Ammon's horn (tissue), 1 donor: ENCODE data around the gene CDK18.

Experiments used
- DNase-seq: peaks from one replicate; pipeline ENCODE4 v3.0.0-alpha.2; 2016; ENCODE audit warnings: low spot score

Gene CDK18

GRCh38 chr1:205505076-205505729, 734 bp downstream of the CDK18 start:
- no peak for DNase-seq

- no peak for DNase-seq
These were observed 1.3 kb downstream of the CDK18 start for GRCh38 chr1:205505791-205506190.

- no peak for DNase-seq
These were observed 2.1 kb downstream of the CDK18 start for GRCh38 chr1:205506409-205507200.

GRCh38 chr1:205508227-205508714, 3.8 kb downstream of the CDK18 start:
- DNase-seq = no peak

DNA sequence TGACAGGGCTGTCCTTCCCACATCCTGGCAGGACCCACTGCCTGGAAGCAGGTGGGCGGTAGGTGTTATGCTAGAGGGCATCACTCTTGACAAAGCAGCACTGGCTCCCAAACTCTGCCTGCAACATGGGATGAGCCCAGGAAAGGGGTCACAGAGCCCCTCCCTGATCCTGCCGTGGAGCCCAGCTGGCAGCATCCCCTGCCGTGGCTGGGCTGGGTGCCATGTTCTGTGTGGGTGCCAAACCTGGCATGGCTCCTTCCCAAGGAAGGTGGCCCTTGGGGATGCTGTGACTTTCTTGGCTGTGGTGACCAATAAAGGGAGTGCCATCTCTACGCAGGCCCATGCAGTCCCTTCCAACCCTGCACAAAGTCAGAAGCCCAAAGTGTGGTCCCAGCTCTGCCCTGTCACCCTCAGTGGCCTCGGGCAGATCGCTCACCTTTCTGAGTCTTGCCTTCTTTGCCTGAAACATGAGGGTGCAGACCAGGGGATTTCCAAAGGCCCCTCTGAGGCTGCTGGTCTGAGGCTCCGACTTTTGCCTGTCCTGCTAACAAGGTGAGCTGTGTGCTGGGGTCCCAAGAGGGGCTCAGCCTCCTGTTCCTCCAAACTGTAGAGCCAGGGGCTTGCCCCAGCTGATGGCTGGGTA, 6.0 kb downstream of the CDK18 start:
- DNase-seq = no peak

GRCh38 chr1:205510951-205511330, 6.5 kb downstream of the CDK18 start:
- no peak for DNase-seq

DNA sequence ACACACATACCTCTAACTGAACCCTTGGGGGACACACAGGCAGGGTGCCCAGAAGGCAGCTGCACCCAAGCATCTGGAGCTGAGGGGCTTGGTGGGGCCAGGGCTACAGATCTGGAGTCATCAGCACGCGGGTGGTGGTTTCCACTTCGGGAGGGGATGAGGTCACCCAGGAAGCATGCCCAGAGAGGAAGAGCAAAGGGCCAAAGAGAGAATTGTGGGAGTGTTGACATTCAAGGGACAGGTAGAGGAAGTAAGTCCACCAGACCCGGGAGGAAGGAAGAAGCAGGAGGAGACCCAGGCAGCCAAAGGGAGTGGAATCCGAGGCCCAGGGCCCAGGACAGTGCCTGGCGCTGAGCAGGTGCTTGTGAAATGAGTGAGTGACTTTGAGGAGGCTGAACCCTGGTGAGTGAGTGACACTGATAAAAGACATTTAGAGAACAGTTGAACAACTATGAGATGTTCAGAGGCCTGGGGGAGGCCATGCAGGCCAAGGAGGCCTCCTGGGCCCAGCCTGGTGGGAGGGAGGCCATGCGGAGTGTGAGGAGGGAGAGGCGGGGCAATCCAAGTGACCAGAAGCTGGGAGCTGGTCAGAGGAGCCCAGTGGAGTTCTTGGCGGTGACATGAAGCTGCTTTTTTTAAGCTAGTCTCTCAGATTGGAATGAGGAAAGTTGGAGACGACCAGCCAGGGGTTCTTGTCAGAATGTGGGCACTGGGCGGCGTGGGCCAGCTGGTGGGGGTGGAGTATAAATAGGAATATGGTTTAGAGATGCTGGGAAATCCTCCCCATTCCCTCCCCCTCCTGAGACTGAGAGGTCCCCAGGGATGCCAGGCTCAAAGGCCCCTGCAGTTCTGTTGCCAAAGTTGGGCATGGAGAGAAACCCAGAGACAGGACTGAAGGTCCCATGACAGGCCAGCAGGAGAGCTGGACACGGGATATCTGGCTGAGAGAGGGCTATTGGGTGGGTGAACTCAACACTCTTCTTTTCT, 7.9 kb downstream of the CDK18 start:
- no peak for DNase-seq

DNA sequence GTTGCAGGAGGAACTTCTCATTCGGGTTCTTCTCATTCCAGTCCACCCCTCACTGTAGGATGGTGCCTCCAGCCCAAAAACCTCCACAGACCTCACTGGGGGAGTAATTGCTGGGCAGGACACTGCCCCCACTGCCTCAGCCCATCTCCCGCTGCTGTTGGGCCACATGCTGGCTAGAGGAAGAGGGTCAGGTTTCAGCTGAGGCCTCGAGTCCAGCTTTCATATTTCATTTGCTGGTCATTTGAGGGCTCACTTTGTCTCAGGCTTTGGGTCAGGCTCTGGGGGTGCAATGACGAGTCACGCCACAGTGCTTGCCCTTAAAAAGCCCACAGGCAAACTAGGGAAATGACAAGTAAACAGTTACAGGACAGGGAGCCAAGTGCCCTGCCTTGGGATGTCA, 9.3 kb downstream of the CDK18 start:
- DNase-seq = no peak

GRCh38 chr1:205514211-205515142, 10.0 kb downstream of the CDK18 start:
- no peak for DNase-seq

DNA sequence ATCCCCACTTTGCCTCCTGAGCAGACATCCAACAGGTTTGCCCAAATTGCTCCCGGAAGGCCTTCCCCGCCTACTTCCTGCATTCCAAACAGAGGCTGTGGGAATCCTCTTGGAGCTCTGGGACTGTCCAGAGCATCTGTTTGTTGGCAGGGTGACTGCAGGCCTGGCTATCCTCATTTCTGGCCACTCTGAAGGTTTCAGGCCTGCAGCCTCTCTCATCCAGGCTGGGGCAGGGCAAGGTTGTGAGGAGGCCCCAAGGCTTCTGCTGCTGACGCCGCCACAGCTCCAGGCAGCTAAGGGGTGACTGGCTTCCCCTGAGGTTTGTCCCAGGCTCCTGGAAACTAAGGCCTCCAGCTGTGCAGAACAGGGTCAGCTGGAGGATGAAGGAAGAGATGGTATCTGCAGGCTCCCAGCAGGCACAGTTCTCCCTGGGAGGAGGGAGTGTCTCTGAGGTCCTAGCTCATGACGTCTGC, 11.3 kb downstream of the CDK18 start:
- DNase-seq = no peak

- DNase-seq = no peak
These were observed 11.9 kb downstream of the CDK18 start for GRCh38 chr1:205516362-205516761.

GRCh38 chr1:205517288-205517687, 12.8 kb downstream of the CDK18 start:
- DNase-seq = no peak

GRCh38 chr1:205517763-205518162, 13.3 kb downstream of the CDK18 start:
- no peak for DNase-seq

GRCh38 chr1:205518661-205519540, 14.4 kb downstream of the CDK18 start:
- peak; percentile 95 for DNase-seq

GRCh38 chr1:205519541-205520131, 15.2 kb downstream of the CDK18 start:
- DNase-seq = peak; percentile 87

- no peak for DNase-seq
These were observed 16.2 kb downstream of the CDK18 start for GRCh38 chr1:205520709-205521108.

DNA sequence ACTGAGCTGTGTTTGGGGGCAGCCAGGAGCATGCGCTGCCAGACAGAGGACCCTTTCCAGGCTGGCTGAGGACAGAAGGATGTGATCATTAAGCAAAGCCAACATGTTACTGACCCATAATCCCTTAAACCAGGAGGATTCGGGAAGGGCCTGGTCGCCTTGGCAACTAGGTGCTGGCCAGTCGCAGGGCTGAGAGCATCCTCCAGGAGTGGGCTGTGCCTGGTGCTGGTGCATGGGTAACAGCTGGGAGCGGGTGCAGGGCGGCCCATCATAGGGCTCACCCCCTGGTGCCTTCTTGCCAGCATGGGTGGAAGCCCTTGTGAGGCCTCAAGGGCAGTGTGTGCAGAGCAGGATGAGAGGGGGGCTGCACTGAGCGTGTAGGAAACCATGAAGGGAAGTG, 17.2 kb downstream of the CDK18 start:
- DNase-seq = no peak

GRCh38 chr1:205522692-205523091, 18.2 kb downstream of the CDK18 start:
- no peak for DNase-seq

- DNase-seq = no peak
These were observed 18.9 kb downstream of the CDK18 start for GRCh38 chr1:205523261-205523890.
